HFF-Myc (cell line): Measurements from ENCODE around the gene WWOX.

ENCODE experiments used
- DNase-seq: peaks from one replicate; pipeline ENCODE4 v3.0.0-alpha.2; 2011; ENCODE audit warnings: low read depth; ENCODE audit errors: extremely low read depth
- H3K4me3 ChIP-seq: replicated peaks from 2 replicates; pipeline ENCODE4 v1.5.1; 2011; ENCODE audit warnings: low read depth, mild to moderate bottlenecking, control low read depth, low read length
- CTCF ChIP-seq: IDR thresholded peaks from 2 replicates; pipeline ENCODE4 v1.5.1; 2012; ENCODE audit warnings: mild to moderate bottlenecking, low read depth, low read length, control low read depth; ENCODE audit errors: missing control alignments

WWOX gene

GRCh38 chr16:78764478-78764877 is 665.0 kb downstream of the WWOX start:
- H3K4me3 ChIP-seq: no peak overlapping the region
- TF ChIP-seq CTCF: no peak
- no peak for DNase-seq

GRCh38 chr16:78768226-78768625 is 668.8 kb downstream of the WWOX start:
- no peak for TF ChIP-seq CTCF
- H3K4me3 ChIP-seq: no peak overlapping the region
- no peak for DNase-seq

- TF ChIP-seq CTCF: no peak
- H3K4me3 ChIP-seq: no peak overlapping the region
- no peak for DNase-seq
Observed at GRCh38 chr16:78768718-78769117, 669.3 kb downstream of the WWOX start.

- no peak for DNase-seq
- peak; percentile 51 for TF ChIP-seq CTCF
- no peak overlapping the region for H3K4me3 ChIP-seq
Observed at GRCh38 chr16:78770353-78771091, 671.1 kb downstream of the WWOX start.

- no peak overlapping the region for H3K4me3 ChIP-seq
- TF ChIP-seq CTCF: no peak
- no peak for DNase-seq
Observed at GRCh38 chr16:78773291-78773702, 673.8 kb downstream of the WWOX start.

- no peak for DNase-seq
- H3K4me3 ChIP-seq: no peak overlapping the region
- no peak for TF ChIP-seq CTCF
Observed at GRCh38 chr16:78773706-78774105, 674.3 kb downstream of the WWOX start.

- no peak overlapping the region for H3K4me3 ChIP-seq
- no peak for TF ChIP-seq CTCF
- DNase-seq: no peak
Observed at GRCh38 chr16:78775161-78775561, 675.7 kb downstream of the WWOX start.
